Cardiac fibroblast (primary cell): ENCODE results near the gene CFAP74.

Source experiments
- DNase-seq, 2 donors: peaks; one replicate each; pipeline versions ENCODE4 v3.0.0 to v3.0.0-alpha.2; 2010; ENCODE audit warnings: low read depth in 2 of 2
- H3K4me3 ChIP-seq, 2 donors: replicated peaks in 1 of 2; 1 replicate in 1 of 2; 2 replicates in 1 of 2; pipeline ENCODE4 v1.5.1; 2011; ENCODE audit warnings: low read depth in 2 of 2, low read length in 2 of 2, mild to moderate bottlenecking in 2 of 2, moderate library complexity in 1 of 2
- TF ChIP-seq, protein P1 (sequence below): IDR thresholded peaks from one replicate; pipeline ENCODE4 v1.5.1; 2011; ENCODE audit warnings: low read depth, mild to moderate bottlenecking, low read length, inconsistent platforms

CFAP74 gene

DNA sequence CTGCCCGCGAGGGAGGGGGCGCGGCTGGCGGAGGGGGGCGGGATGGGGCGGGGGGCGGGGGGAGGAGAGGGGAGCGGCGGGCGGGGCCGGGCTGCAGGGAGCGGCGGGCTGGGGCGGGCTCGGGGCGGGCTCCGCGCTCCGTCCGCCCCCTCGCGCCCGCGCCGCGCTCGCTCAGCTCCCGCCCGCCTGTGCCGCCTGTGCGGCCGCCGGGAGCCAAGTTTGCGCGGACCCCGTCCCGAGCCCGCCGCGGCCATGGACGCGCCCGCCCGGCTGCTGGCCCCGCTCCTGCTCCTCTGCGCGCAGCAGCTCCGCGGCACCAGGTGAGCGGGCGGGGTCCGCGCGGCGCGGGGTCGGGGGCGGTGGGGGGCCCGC, 15.6 kb upstream of the CFAP74 start, which contains the start of gene GABRD:
Gene GABRD (plus strand): TSS at position 174 of the 372 bp plus-strand sequence. CDS start 79 bp downstream, at position 253.
- TF ChIP-seq, protein P1, sequence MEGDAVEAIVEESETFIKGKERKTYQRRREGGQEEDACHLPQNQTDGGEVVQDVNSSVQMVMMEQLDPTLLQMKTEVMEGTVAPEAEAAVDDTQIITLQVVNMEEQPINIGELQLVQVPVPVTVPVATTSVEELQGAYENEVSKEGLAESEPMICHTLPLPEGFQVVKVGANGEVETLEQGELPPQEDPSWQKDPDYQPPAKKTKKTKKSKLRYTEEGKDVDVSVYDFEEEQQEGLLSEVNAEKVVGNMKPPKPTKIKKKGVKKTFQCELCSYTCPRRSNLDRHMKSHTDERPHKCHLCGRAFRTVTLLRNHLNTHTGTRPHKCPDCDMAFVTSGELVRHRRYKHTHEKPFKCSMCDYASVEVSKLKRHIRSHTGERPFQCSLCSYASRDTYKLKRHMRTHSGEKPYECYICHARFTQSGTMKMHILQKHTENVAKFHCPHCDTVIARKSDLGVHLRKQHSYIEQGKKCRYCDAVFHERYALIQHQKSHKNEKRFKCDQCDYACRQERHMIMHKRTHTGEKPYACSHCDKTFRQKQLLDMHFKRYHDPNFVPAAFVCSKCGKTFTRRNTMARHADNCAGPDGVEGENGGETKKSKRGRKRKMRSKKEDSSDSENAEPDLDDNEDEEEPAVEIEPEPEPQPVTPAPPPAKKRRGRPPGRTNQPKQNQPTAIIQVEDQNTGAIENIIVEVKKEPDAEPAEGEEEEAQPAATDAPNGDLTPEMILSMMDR = no peak
- peak in 1 of 2 donors; percentile 8 for DNase-seq
- no peak within 1 kb of the TSS for H3K4me3 ChIP-seq

DNA sequence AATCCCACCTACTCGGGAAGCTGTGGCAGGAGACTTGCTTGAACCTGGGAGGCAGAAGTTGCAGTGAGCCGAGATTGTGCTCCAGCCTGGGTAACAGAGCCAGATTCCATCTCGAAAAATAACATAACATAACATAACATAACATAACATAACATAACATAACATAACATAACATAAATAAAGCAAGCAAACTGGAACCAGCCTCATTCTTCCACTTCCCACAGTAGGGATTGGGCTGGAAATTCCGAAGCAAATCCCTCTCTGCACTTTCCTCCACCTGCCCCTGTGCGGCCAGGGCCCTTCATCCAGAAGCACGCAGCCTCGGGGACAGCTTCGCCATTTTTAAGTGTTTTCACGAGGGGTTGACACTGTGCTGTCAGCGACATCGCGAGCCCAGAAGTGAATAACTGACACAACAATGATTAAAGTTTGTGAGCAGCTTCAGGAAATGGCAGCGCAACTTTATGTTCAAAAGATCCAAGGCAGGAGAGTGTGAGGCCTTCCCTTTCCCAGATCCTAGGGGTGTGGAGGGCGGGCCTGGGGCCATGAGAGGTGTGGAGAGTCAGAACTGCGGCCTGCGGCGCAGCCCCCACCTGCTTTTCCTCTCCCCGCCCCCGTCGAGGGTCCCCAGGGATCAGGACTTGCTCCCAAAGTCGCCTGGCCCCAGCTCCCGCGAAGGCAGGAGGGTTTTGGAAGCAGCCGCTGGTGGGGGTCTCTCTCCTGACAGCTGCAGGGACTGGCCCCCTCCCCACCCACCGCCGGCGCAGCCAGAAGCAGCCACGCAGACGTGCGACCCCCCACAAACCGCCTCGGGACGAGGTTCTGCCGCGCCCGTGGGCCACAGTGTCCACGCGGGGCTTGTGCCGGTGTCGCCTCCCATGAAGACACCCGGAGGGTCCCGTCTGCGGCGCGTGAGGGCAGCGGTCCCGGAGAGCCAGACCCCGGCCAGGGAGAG, 14.9 kb upstream of the CFAP74 start:
- TF ChIP-seq, protein P1 = no peak
- H3K4me3 ChIP-seq = no peak overlapping the region
- DNase-seq = no peak

DNA sequence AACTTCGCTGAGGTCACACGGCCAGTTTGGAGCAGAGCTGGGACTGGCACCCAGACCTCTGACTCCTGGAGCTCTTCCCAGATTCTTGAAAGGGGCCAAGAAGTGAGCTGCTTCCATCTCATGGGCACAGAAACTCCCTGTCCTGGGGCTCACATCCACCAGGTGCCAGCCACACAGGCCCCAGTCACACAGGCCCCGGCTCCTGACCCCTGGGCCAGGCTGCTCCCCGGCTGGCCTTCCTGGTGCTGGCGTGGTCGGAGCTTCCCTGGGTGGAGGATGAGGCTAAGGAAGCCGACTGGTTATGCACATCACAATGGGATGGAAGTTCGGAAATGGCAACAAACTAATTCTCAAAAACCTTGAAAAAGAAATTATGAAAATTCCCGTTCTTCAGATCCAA, 12.5 kb upstream of the CFAP74 start:
- no peak for DNase-seq
- TF ChIP-seq, protein P1 = no peak
- H3K4me3 ChIP-seq = no peak overlapping the region

DNA sequence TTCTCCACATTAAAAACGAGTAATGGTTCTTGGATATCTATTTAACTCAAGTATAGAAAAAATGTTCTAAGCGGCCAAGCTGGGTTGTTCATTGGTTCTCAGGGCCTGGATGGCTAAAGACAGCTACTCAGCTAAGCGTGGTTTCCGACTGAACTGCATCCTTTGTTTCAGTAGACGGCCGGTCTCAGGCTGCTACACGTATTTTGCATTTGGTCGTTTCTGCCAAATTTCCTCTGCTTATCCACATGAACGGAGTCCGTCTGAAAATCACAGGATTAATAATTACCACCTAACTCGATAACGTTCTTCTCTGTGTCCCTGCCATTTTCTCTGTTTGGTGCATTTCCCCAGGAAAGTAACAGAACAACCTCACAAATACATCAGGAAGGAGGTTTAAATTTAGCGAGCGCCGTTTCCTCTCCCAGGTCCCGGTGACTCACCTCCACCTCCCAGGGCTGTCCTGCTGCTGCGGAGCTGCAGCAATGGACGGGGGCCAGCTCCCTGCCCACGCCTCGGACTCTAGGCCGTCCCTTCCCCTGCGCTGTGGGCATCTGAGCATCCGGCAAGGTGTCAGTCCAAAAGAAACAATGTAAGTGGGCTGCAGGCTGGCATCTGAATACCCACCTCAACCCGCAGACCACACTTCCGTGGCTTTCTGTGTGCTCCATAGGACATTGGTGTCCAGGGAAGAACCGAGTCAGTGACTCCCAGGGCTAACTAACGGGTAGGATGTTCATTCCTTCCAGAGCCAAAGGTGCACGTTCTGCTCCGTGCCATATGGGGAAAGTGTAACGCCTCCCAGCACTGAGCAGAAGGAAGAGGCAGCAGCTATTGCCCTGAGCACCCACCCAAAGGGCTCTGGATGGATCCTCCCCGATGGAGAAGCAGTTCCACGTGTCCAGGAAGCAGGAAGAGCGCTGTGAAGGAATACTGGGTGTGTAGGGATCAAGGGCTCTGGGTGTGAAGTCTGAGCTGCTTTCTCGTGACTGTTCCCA, 11.5 kb upstream of the CFAP74 start:
- no peak overlapping the region for H3K4me3 ChIP-seq
- TF ChIP-seq, protein P1 = no peak
- no peak for DNase-seq

DNA sequence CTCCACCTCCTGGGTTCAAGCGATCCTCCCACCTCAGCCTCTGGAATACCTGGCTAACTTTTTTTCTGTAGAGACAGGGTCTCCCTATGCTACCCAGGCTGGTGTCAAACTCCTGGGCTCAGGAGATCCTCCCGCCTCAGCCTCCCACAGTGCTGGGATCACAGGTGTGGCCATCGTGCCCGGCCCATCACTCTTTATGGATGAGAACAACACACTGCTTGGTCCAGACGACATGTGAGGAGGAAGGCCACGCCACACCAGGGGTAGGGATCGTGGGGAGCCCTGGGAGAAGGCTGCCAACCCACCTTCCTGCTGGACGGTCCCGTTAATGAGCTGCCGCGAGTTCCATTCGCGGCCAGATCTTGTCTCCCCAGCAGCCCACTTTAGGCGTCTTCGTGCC, 10.6 kb upstream of the CFAP74 start:
- no peak overlapping the region for H3K4me3 ChIP-seq
- TF ChIP-seq, protein P1 = no peak
- no peak for DNase-seq
